HepG2 (cell line): ENCODE results near the gene STOML2. TPM values are rescaled to one million over a fixed set of nuclear protein-coding genes. Genes with fewer than 3 reads are reported as not detected.

Source experiments
- JUN ChIP-seq: sonication (generic); formaldehyde crosslinking; IDR thresholded peaks from 2 replicates; pipeline ENCODE4 v1.4.0; 2020; ENCODE audit warnings: mild to moderate bottlenecking, missing genetic modification reagents
- KAT7 ChIP-seq: IDR thresholded peaks from 2 replicates; pipeline ENCODE4 v1.6.1; 2018; ENCODE audit warnings: borderline replicate concordance, missing compliant biosample characterization
- KLF6 ChIP-seq: IDR thresholded peaks from 2 replicates; pipeline ENCODE4 v1.8.0; 2016; ENCODE audit warnings: missing biosample characterization, missing genetic modification reagents
- NFKBIZ ChIP-seq: IDR thresholded peaks from 2 replicates; pipeline ENCODE4 v1.6.1; 2018; ENCODE audit warnings: missing genetic modification reagents, missing compliant biosample characterization
- PHB2 ChIP-seq: fragments of 450-650 bp; IDR thresholded peaks from 2 replicates; pipeline ENCODE4 v1.6.1; 2018; ENCODE audit not compliant: partially characterized antibody
- RNF219 ChIP-seq: sonication (generic); formaldehyde crosslinking; IDR thresholded peaks from 2 replicates; pipeline ENCODE4 v1.5.0; 2020; ENCODE audit warnings: mild to moderate bottlenecking, missing genetic modification reagents
- SOX5 ChIP-seq: IDR thresholded peaks from 2 replicates; pipeline ENCODE4 v1.6.1; 2016; ENCODE audit warnings: borderline replicate concordance
- SP5 ChIP-seq: IDR thresholded peaks from 2 replicates; pipeline ENCODE4 v1.6.1; 2016; ENCODE audit warnings: low read depth, borderline replicate concordance
- THAP7 ChIP-seq: sonication (generic); formaldehyde crosslinking; IDR thresholded peaks from 2 replicates; pipeline ENCODE4 v1.8.1; 2023; ENCODE audit warnings: mild to moderate bottlenecking, missing genetic modification reagents
- ZFY ChIP-seq: sonication (generic); formaldehyde crosslinking; IDR thresholded peaks from 2 replicates; pipeline ENCODE4 v1.4.0; 2020; ENCODE audit warnings: missing genetic modification reagents
- ZMAT5 ChIP-seq: sonication (generic); formaldehyde crosslinking; IDR thresholded peaks from 2 replicates; pipeline ENCODE4 v1.5.0; 2020; ENCODE audit warnings: mild to moderate bottlenecking, low read depth, missing genetic modification reagents, borderline replicate concordance
- ZNF264 ChIP-seq: sonication (generic); formaldehyde crosslinking; IDR thresholded peaks from 2 replicates; pipeline ENCODE4 v1.4.0; 2020; ENCODE audit warnings: missing genetic modification reagents
- ZNF3 ChIP-seq: IDR thresholded peaks from 2 replicates; pipeline ENCODE4 v1.7.0; 2017; ENCODE audit warnings: inconsistent platforms
- ZNF501 ChIP-seq: sonication (generic); formaldehyde crosslinking; IDR thresholded peaks from 2 replicates; pipeline ENCODE4 v1.5.1; 2020; ENCODE audit warnings: mild to moderate bottlenecking, moderate library complexity, missing genetic modification reagents
- ZNF616 ChIP-seq: sonication (generic); formaldehyde crosslinking; IDR thresholded peaks from 2 replicates; pipeline ENCODE4 v1.5.0; 2020; ENCODE audit warnings: low read depth, mild to moderate bottlenecking, missing genetic modification reagents
- ZNF660 ChIP-seq: sonication (generic); formaldehyde crosslinking; IDR thresholded peaks from 2 replicates; pipeline ENCODE4 v1.5.1; 2020; ENCODE audit warnings: mild to moderate bottlenecking, low read depth, missing genetic modification reagents, borderline replicate concordance
- ZSCAN12 ChIP-seq: sonication (generic); formaldehyde crosslinking; IDR thresholded peaks from 2 replicates; pipeline ENCODE4 v1.9.0; 2021; ENCODE audit warnings: mild to moderate bottlenecking, missing genetic modification reagents
- polyA plus RNA-seq, 8 experiments: library from polyadenylated mRNA; depleted of rRNA in 3 of 8; stranded (reverse) in 7 of 8; unstranded in 1 of 8; fragments of >200 nt; fragmentation: Illumina TruSeq in 4 of 8; extraction: Trizol in 4 of 8; gene quantifications; 2 replicates each; pipeline versions ENCODE4 v1.2.1 to v1.2.3, GENCODE V29; 2011 to 2016; ENCODE audit warnings: low read depth in 4 of 8, missing spikeins in 1 of 8, mixed read lengths in 1 of 8; ENCODE audit not compliant: insufficient read depth in 1 of 8
- total RNA-seq, 5 experiments: library from RNA; depleted of rRNA; stranded (reverse); fragments of >200 nt; fragmentation: Illumina TruSeq; extraction: Trizol; gene quantifications; 2 replicates each; pipeline ENCODE4 v1.2.3, GENCODE V29; 2016; ENCODE audit warnings: low read depth in 1 of 5
- TF ChIP-seq, protein P1 (sequence below): sonication (generic); formaldehyde crosslinking; IDR thresholded peaks from 2 replicates; pipeline ENCODE4 v1.9.0; 2021; ENCODE audit warnings: mild to moderate bottlenecking, missing genetic modification reagents
- TF ChIP-seq, protein P2 (sequence below): sonication (generic); formaldehyde crosslinking; IDR thresholded peaks from 2 replicates; pipeline ENCODE4 v1.4.0; 2020; ENCODE audit warnings: missing genetic modification reagents

Gene STOML2
- total and polyA plus RNA-seq, 2 of the 13 experiments (the other 11 are each of a cell fraction or from before 2014, with no cell fraction given) = 245 to 250 TPM

DNA sequence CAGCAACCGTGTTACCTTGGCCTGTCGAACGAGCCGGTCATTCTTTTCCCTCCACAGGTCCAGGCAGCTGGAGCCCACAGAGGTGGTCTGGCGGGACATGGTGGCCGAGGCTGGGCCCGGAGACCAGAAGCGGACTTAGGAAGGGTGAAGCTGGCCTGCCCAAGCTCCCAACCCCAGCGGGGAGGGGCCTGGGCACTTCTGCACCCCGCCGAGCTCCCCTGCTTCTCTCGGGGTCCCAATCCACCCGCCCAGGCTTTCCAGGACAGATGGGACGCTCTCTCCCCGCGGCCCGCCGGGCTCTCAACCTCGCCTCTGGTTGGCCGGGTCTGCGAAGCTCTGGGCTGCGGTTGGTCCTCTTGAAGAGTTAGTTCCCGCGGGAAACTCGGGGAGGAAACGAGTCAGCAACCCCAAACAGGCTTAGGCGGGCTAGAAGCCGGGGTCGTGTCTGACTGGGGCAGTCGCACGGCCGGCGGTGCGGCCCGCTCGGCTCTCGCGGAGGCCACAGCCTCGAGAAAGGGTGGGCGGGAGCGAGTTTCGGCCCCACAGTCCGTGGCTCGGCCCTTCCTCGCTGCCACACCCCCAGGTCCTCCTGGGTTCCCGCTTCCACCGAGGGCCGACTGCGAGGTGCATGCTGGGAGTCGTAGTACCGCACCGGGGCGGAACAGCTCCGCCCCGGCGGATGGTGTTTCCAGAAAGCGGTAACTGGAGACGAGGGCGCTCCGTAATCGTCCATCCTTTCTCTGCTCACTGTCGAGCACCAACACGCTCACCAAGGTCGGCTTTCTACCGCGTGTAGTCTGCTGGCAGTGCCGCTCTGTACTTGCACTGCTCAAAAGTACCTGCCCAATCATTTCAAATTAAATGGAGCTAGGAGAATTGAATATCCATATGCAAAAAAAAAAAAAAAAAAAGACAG is 23.2 kb downstream of the STOML2 start, which contains the start of gene FANCG (continued):
- TF ChIP-seq, protein P1, sequence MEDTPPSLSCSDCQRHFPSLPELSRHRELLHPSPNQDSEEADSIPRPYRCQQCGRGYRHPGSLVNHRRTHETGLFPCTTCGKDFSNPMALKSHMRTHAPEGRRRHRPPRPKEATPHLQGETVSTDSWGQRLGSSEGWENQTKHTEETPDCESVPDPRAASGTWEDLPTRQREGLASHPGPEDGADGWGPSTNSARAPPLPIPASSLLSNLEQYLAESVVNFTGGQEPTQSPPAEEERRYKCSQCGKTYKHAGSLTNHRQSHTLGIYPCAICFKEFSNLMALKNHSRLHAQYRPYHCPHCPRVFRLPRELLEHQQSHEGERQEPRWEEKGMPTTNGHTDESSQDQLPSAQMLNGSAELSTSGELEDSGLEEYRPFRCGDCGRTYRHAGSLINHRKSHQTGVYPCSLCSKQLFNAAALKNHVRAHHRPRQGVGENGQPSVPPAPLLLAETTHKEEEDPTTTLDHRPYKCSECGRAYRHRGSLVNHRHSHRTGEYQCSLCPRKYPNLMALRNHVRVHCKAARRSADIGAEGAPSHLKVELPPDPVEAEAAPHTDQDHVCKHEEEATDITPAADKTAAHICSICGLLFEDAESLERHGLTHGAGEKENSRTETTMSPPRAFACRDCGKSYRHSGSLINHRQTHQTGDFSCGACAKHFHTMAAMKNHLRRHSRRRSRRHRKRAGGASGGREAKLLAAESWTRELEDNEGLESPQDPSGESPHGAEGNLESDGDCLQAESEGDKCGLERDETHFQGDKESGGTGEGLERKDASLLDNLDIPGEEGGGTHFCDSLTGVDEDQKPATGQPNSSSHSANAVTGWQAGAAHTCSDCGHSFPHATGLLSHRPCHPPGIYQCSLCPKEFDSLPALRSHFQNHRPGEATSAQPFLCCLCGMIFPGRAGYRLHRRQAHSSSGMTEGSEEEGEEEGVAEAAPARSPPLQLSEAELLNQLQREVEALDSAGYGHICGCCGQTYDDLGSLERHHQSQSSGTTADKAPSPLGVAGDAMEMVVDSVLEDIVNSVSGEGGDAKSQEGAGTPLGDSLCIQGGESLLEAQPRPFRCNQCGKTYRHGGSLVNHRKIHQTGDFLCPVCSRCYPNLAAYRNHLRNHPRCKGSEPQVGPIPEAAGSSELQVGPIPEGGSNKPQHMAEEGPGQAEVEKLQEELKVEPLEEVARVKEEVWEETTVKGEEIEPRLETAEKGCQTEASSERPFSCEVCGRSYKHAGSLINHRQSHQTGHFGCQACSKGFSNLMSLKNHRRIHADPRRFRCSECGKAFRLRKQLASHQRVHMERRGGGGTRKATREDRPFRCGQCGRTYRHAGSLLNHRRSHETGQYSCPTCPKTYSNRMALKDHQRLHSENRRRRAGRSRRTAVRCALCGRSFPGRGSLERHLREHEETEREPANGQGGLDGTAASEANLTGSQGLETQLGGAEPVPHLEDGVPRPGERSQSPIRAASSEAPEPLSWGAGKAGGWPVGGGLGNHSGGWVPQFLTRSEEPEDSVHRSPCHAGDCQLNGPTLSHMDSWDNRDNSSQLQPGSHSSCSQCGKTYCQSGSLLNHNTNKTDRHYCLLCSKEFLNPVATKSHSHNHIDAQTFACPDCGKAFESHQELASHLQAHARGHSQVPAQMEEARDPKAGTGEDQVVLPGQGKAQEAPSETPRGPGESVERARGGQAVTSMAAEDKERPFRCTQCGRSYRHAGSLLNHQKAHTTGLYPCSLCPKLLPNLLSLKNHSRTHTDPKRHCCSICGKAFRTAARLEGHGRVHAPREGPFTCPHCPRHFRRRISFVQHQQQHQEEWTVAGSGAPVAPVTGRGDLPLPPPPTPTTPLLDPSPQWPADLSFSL (CRISPR knock-in tag) = no peak
- TF ChIP-seq, protein P2, sequence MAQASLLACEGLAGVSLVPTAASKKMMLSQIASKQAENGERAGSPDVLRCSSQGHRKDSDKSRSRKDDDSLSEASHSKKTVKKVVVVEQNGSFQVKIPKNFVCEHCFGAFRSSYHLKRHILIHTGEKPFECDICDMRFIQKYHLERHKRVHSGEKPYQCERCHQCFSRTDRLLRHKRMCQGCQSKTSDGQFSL (CRISPR knock-in tag) = no peak
- peak; percentile 58; the same call in 1 of the 2 replicates for TF ChIP-seq SP5 (CRISPR knock-in tag)
- TF ChIP-seq ZNF501 (CRISPR knock-in tag) = peak; percentile 88; the same call in 1 of the 2 replicates
- no peak for TF ChIP-seq ZNF3
- TF ChIP-seq PHB2 = no peak
- 0 out of 2 replicates have a peak, but pooled peaks have one; percentile 23 for TF ChIP-seq ZSCAN12 (CRISPR knock-in tag)
- TF ChIP-seq ZNF616 (CRISPR knock-in tag) = no peak
- TF ChIP-seq ZMAT5 (CRISPR knock-in tag) = no peak
- TF ChIP-seq KLF6 = 0 out of 2 replicates have a peak, but pooled peaks have one; percentile 28
- no peak for TF ChIP-seq ZNF264
- TF ChIP-seq NFKBIZ = no peak
- TF ChIP-seq ZFY (CRISPR knock-in tag) = peak; percentile 90
- no peak for TF ChIP-seq THAP7 (CRISPR knock-in tag)
- TF ChIP-seq ZNF660 (CRISPR knock-in tag) = no peak
- no peak for TF ChIP-seq JUN (CRISPR knock-in tag)
- TF ChIP-seq KAT7 = 0 out of 2 replicates have a peak, but pooled peaks have one; percentile 2
- no peak; the same call in 1 of the 2 replicates for TF ChIP-seq SOX5
- no peak for TF ChIP-seq RNF219 (CRISPR knock-in tag)
